HEK293T (cell line): ENCODE measurements around the gene FBXW10.
"Not testable (repeated sequence)": the region's sequence is repeated elsewhere in the genome, so short reads cannot be mapped to it uniquely, and the experiment has no call there.

Experiments used
- CTCF ChIA-PET: fragments of 350-600 bp; formaldehyde crosslinking; extraction: SDS; loops from one replicate; lab custom pipeline; 2021; ENCODE audit warnings: antibody characterized with exemption, inconsistent platforms; lab: Yijun Ruan, JAX
- POLR2A ChIA-PET: fragments of 350-600 bp; formaldehyde crosslinking; extraction: SDS; loops from one replicate; lab custom pipeline; 2020; ENCODE audit warnings: antibody characterized with exemption, inconsistent platforms; lab: Yijun Ruan, JAX
- DNase-seq: peaks from one replicate; pipeline ENCODE4 v3.0.0; 2012; ENCODE audit warnings: mixed read lengths; ENCODE audit errors: extremely low spot score
- ARNT ChIP-seq: fragments of 450-650 bp; IDR thresholded peaks from 2 replicates; pipeline ENCODE4 v1.6.1; 2017; ENCODE audit warnings: mild to moderate bottlenecking
- BHLHE40 ChIP-seq: fragments of 450-650 bp; IDR thresholded peaks from 2 replicates; pipeline ENCODE4 v1.6.1; 2016; ENCODE audit warnings: mild to moderate bottlenecking, moderate library complexity, borderline replicate concordance
- ELF4 ChIP-seq: fragments of 450-650 bp; IDR thresholded peaks from 2 replicates; pipeline ENCODE4 v1.6.1; 2017; ENCODE audit warnings: antibody characterized with exemption
- FOXA1 ChIP-seq: fragments of 450-650 bp; IDR thresholded peaks from 2 replicates; pipeline ENCODE4 v1.6.1; 2016; ENCODE audit warnings: mild to moderate bottlenecking
- FOXK2 ChIP-seq: fragments of 450-650 bp; IDR thresholded peaks from 2 replicates; pipeline ENCODE4 v1.6.1; 2016; ENCODE audit warnings: mild to moderate bottlenecking
- FOXM1 ChIP-seq: fragments of 450-650 bp; IDR thresholded peaks from 2 replicates; pipeline ENCODE4 v1.6.1; 2017; ENCODE audit warnings: mild to moderate bottlenecking, borderline replicate concordance
- HDGF ChIP-seq: fragments of 450-650 bp; IDR thresholded peaks from 2 replicates; pipeline ENCODE4 v1.6.1; 2017; ENCODE audit warnings: antibody characterized with exemption, borderline replicate concordance
- L3MBTL2 ChIP-seq: fragments of 450-650 bp; conservative IDR thresholded peaks from 2 replicates; pipeline ENCODE4 v1.6.1; 2016; ENCODE audit warnings: mild to moderate bottlenecking
- NFRKB ChIP-seq: fragments of 450-650 bp; IDR thresholded peaks from 2 replicates; pipeline ENCODE4 v1.6.1; 2016; ENCODE audit warnings: mild to moderate bottlenecking, moderate library complexity
- PKNOX1 ChIP-seq: fragments of 450-650 bp; IDR thresholded peaks from 2 replicates; pipeline ENCODE4 v1.6.1; 2016
- SUZ12 ChIP-seq: fragments of 450-650 bp; IDR thresholded peaks from 2 replicates; pipeline ENCODE4 v1.6.1; 2016; ENCODE audit warnings: mild to moderate bottlenecking
- TARDBP ChIP-seq: fragments of 450-650 bp; IDR thresholded peaks from 2 replicates; pipeline ENCODE4 v1.6.1; 2016

FBXW10 gene

GRCh38 chr17:18746551-18746950, 2.7 kb downstream of the FBXW10 start:
- DNase-seq, CTCF ChIA-PET, POLR2A ChIA-PET: not testable (repeated sequence)

GRCh38 chr17:18747501-18747900, 3.6 kb downstream of the FBXW10 start:
- CTCF ChIA-PET, POLR2A ChIA-PET, DNase-seq: not testable (repeated sequence)

GRCh38 chr17:18750242-18750641, 6.4 kb downstream of the FBXW10 start:
- CTCF ChIA-PET, POLR2A ChIA-PET, DNase-seq: not testable (repeated sequence)

- POLR2A ChIA-PET, DNase-seq: not testable (repeated sequence)
- CTCF ChIA-PET: interaction anchor here (0.7 kb wide), 1 partner anchor 127 kb away, joined by 4 read pairs; no protein-coding TSS in a partner anchor
These were observed 10.1 kb downstream of the FBXW10 start for GRCh38 chr17:18753829-18754409.

- POLR2A ChIA-PET, CTCF ChIA-PET, DNase-seq: not testable (repeated sequence)
These were observed 12.1 kb downstream of the FBXW10 start for GRCh38 chr17:18755969-18756368.

GRCh38 chr17:18757368-18758044, 13.7 kb downstream of the FBXW10 start:
- DNase-seq, POLR2A ChIA-PET, CTCF ChIA-PET: not testable (repeated sequence)

- CTCF ChIA-PET, DNase-seq, POLR2A ChIA-PET: not testable (repeated sequence)
These were observed 14.5 kb downstream of the FBXW10 start for GRCh38 chr17:18758344-18758743.

GRCh38 chr17:18760221-18760620, 16.4 kb downstream of the FBXW10 start:
- DNase-seq, CTCF ChIA-PET, POLR2A ChIA-PET: not testable (repeated sequence)

- CTCF ChIA-PET, DNase-seq, POLR2A ChIA-PET: not testable (repeated sequence)
These were observed 26.7 kb downstream of the FBXW10 start for GRCh38 chr17:18770572-18770971.

- POLR2A ChIA-PET, DNase-seq, CTCF ChIA-PET: not testable (repeated sequence)
These were observed 27.2 kb downstream of the FBXW10 start for GRCh38 chr17:18771066-18771465.

- POLR2A ChIA-PET: no interaction called here
- no peak for TF ChIP-seq PKNOX1
- no peak for TF ChIP-seq ARNT
- TF ChIP-seq FOXM1: no peak
- no peak for TF ChIP-seq ELF4
- TF ChIP-seq SUZ12: no peak
- no peak for TF ChIP-seq NFRKB
- no peak for TF ChIP-seq TARDBP
- TF ChIP-seq FOXA1: no peak
- no peak for TF ChIP-seq BHLHE40
- TF ChIP-seq HDGF: no peak
- TF ChIP-seq FOXK2: no peak
- no peak for TF ChIP-seq L3MBTL2
- no peak for DNase-seq
- CTCF ChIA-PET: no interaction called here
These were observed 28.6 kb downstream of the FBXW10 start for GRCh38 chr17:18772471-18772870.
